Neural progenitor cell (in vitro differentiated cells): ENCODE measurements around the gene SATB2.

Source experiments
- EZH2 ChIP-seq: fragments of 200-600 bp; sonication (generic); IDR thresholded peaks from 2 replicates; pipeline ENCODE4 v1.6.1; 2017; ENCODE audit warnings: antibody characterized with exemption, mild to moderate bottlenecking, moderate library complexity
- EZH2phosphoT487 ChIP-seq: fragments of 200-600 bp; sonication (generic); IDR thresholded peaks from 2 replicates; pipeline ENCODE4 v1.6.1; 2017; ENCODE audit warnings: antibody characterized with exemption
- TF ChIP-seq, protein P1 (sequence below): fragments of 200-600 bp; sonication (generic); IDR thresholded peaks from 2 replicates; pipeline ENCODE4 v1.5.1; 2017; ENCODE audit warnings: antibody characterized with exemption, mild to moderate bottlenecking

DNA sequence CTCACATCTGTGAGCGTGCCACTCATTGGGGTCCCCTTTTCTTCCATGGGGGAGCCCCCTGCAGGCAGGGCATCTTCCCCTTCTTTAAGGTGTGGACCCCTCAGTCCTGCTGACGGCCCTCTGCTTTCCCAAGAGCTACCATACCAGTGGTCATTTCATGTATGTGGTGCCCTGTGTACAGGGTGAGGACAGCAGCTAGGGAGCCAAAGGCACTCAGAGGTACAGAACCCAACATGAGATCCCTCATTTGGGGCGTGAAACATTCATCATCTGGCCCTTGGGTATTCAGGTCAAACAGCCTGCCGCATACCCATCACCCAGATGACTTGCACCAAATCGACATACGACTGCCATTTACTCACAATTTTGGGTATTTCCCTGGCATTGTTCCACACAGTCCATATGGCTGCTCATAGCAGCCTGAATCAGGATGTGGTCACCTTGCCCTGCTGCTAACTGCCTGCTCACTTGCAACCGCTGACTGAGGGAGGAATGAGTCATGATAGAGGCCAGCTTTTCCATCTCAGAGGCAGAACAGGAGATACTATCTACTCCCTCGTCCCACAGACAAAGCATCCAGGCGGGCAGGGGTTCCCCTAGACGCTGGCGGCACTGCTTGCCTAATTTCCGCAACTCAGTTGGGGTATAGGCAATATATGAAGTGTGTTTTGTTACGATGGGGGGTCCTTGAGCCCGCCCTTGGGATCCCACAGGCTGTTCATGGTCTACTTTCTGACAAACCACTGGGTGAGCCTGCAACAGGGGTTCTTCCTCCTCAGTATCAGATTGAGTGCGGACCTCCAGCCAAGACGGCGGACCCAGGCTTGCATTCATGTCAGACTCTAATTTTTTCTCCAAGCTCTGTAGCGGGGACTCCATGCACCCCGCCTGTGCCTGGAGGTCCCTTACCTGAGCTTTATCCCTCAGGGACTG is 228.6 kb downstream of the SATB2 start:
- TF ChIP-seq, protein P1, sequence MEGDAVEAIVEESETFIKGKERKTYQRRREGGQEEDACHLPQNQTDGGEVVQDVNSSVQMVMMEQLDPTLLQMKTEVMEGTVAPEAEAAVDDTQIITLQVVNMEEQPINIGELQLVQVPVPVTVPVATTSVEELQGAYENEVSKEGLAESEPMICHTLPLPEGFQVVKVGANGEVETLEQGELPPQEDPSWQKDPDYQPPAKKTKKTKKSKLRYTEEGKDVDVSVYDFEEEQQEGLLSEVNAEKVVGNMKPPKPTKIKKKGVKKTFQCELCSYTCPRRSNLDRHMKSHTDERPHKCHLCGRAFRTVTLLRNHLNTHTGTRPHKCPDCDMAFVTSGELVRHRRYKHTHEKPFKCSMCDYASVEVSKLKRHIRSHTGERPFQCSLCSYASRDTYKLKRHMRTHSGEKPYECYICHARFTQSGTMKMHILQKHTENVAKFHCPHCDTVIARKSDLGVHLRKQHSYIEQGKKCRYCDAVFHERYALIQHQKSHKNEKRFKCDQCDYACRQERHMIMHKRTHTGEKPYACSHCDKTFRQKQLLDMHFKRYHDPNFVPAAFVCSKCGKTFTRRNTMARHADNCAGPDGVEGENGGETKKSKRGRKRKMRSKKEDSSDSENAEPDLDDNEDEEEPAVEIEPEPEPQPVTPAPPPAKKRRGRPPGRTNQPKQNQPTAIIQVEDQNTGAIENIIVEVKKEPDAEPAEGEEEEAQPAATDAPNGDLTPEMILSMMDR = no peak
- no peak for TF ChIP-seq EZH2
- TF ChIP-seq EZH2phosphoT487 = no peak
